Measurements from ENCODE around the gene PSAPL1.

Gene PSAPL1

GRCh38 chr4:7381890-7382633, 52.7 kb downstream of the PSAPL1 start:
- DNase-seq (ENCODE audit: low spot score), result no peak

- no peak for DNase-seq (ENCODE audit: low spot score)
These were observed 53.4 kb downstream of the PSAPL1 start for GRCh38 chr4:7381221-7381889.

All from CD4-positive, alpha-beta T cell treated with Interleukin-15 for 4 hours (primary cell).